CD14-positive monocyte (primary cell): ENCODE data around the gene DSC1. TPM values are rescaled to one million over a fixed set of nuclear protein-coding genes. Genes with fewer than 3 reads are reported as not detected.

ENCODE experiments used
- DNase-seq, 3 donors: peaks; one replicate each; pipeline ENCODE4 v3.0.0-alpha.2; 2011 to 2022
- H2AFZ ChIP-seq: 2 replicates; pipeline ENCODE4 v1.6.0; 2012; ENCODE audit warnings: mild to moderate bottlenecking, low read depth, low read length, inconsistent platforms; ENCODE audit not compliant: insufficient read depth, poor library complexity, severe bottlenecking
- H3K27ac ChIP-seq, 2 donors: 1 replicate in 1 of 2; 2 replicates in 1 of 2; pipeline ENCODE4 v1.5.1; 2012 to 2013; ENCODE audit warnings: low read length in 2 of 2, control low read depth in 1 of 2, inconsistent platforms in 1 of 2, low read depth in 1 of 2, mild to moderate bottlenecking in 1 of 2
- H3K27me3 ChIP-seq, 2 donors: one replicate each; pipeline versions ENCODE4 v1.6.0 to v1.6.1; 2011 to 2013; ENCODE audit warnings: low read length in 2 of 2; ENCODE audit not compliant: control insufficient read depth in 2 of 2, insufficient read depth in 2 of 2
- H3K36me3 ChIP-seq, 2 donors: replicated peaks in 1 of 2; 1 replicate in 1 of 2; 2 replicates in 1 of 2; pipeline versions ENCODE4 v1.5.1 to v1.6.1; 2012 to 2013; ENCODE audit warnings: low read length in 2 of 2, control low read depth in 1 of 2, inconsistent platforms in 1 of 2, mild to moderate bottlenecking in 1 of 2; ENCODE audit not compliant: insufficient read depth in 2 of 2, control insufficient read depth in 1 of 2
- H3K4me1 ChIP-seq, 2 donors: 1 replicate in 1 of 2; 2 replicates in 1 of 2; pipeline versions ENCODE4 v1.5.1 to v1.6.1; 2012 to 2013; ENCODE audit warnings: low read length in 2 of 2, control low read depth in 1 of 2, inconsistent platforms in 1 of 2, mild to moderate bottlenecking in 1 of 2, moderate library complexity in 1 of 2; ENCODE audit not compliant: insufficient read depth in 2 of 2, control insufficient read depth in 1 of 2
- H3K4me2 ChIP-seq: replicated peaks from 2 replicates; pipeline ENCODE3; 2012; ENCODE audit warnings: low read length, moderate library complexity, mild to moderate bottlenecking; ENCODE audit not compliant: poor library complexity, severe bottlenecking; ENCODE audit errors: extremely low read depth
- H3K4me3 ChIP-seq, 3 experiments: fragments of 200-600 bp in 1 of 3; sonication (generic) in 1 of 3; replicated peaks in 1 of 3; 1 replicate in 2 of 3; 2 replicates in 1 of 3; pipeline ENCODE4 v1.5.1; 2011 to 2013; ENCODE audit warnings: low read length in 3 of 3, mild to moderate bottlenecking in 3 of 3, control low read depth in 2 of 3, low read depth in 2 of 3, inconsistent platforms in 1 of 3, moderate library complexity in 1 of 3
- H3K79me2 ChIP-seq: 2 replicates; pipeline ENCODE4 v1.6.0; 2012; ENCODE audit warnings: mild to moderate bottlenecking, control low read depth, inconsistent platforms, low read length, moderate library complexity; ENCODE audit not compliant: insufficient read depth
- H3K9ac ChIP-seq: 2 replicates; pipeline ENCODE4 v1.6.0; 2017; ENCODE audit warnings: low read length, mild to moderate bottlenecking; ENCODE audit not compliant: insufficient read depth, poor library complexity, severe bottlenecking
- H3K9me3 ChIP-seq, 2 donors: replicated peaks in 1 of 2; 1 replicate in 1 of 2; 2 replicates in 1 of 2; pipeline versions ENCODE4 v1.5.1 to v1.6.1; 2012 to 2013; ENCODE audit warnings: low read length in 2 of 2, control low read depth in 1 of 2; ENCODE audit not compliant: control insufficient read depth in 1 of 2, insufficient read depth in 1 of 2
- H4K20me1 ChIP-seq: 2 replicates; pipeline ENCODE4 v1.6.0; 2012; ENCODE audit warnings: mild to moderate bottlenecking, low read length, control low read depth, moderate library complexity; ENCODE audit not compliant: insufficient read depth
- H3K27ac Mint-ChIP-seq, 7 donors: one replicate each; pipeline ENCODE4 v1.8.0; 2020; ENCODE audit warnings: mild to moderate bottlenecking in 7 of 7, mixed read lengths in 7 of 7, moderate library complexity in 6 of 7, inconsistent platforms in 2 of 7
- H3K27me3 Mint-ChIP-seq, 3 donors: one replicate each; pipeline ENCODE4 v1.8.0; 2021 to 2022; ENCODE audit warnings: low read depth in 3 of 3, mild to moderate bottlenecking in 3 of 3, mixed read lengths in 3 of 3, moderate library complexity in 3 of 3, inconsistent platforms in 1 of 3
- H3K36me3 Mint-ChIP-seq, 2 donors: one replicate each; pipeline ENCODE4 v1.8.0; 2020; ENCODE audit warnings: mixed read lengths in 2 of 2, inconsistent platforms in 1 of 2, mild to moderate bottlenecking in 1 of 2
- H3K4me1 Mint-ChIP-seq: one replicate; pipeline ENCODE4 v1.8.0; 2020; ENCODE audit warnings: mild to moderate bottlenecking, mixed read lengths
- H3K4me3 Mint-ChIP-seq, 2 donors: one replicate each; pipeline ENCODE4 v1.8.0; 2020; ENCODE audit warnings: mild to moderate bottlenecking in 2 of 2, mixed read lengths in 2 of 2, moderate library complexity in 1 of 2
- H3K9me3 Mint-ChIP-seq, 7 donors: one replicate each; pipeline ENCODE4 v1.8.0; 2020 to 2022; ENCODE audit warnings: mixed read lengths in 7 of 7, mild to moderate bottlenecking in 6 of 7, moderate library complexity in 6 of 7, inconsistent platforms in 2 of 7
- WGBS: methylation state at CpG from one replicate; pipeline ENCODE4 v1.1.5; 2013; ENCODE audit warnings: missing lambda C conversion rate; ENCODE audit not compliant: insufficient coverage; 5-methylcytosine and 5-hydroxymethylcytosine counted together
- intact Hi-C, 2 donors: fragments of 100-400 bp; cut with micrococcal nuclease; formaldehyde crosslinking; loops; one replicate each; pipeline versions ENCODE4 v1.15.0 to v1.15.1; 2023
- polyA plus RNA-seq, 3 donors: library from polyadenylated mRNA; depleted of rRNA in 1 of 3; unstranded in 2 of 3; stranded (reverse) in 1 of 3; fragments of 300-500 nt in 2 of 3; fragments of >200 nt in 1 of 3; fragmentation: Illumina TruSeq in 2 of 3; gene quantifications; 1 replicate in 2 of 3; 2 replicates in 1 of 3; pipeline ENCODE4 v1.2.3, GENCODE V29; 2012 to 2021
- TF ChIP-seq, protein P1 (sequence below): fragments of 200-600 bp; IDR thresholded peaks from one replicate; pipeline ENCODE4 v1.8.0; 2022; ENCODE audit warnings: antibody characterized with exemption, mild to moderate bottlenecking

The DSC1 gene
- polyA plus RNA-seq, 3 donors = not detected

GRCh38 chr18:31112804-31113203 is 49.9 kb downstream of the DSC1 start:
- Histone ChIP-seq H3K9ac (no peak overlapping the region), H3K27ac (no peak overlapping the region), H3K79me2 (no peaks in the 10 kb centered on the region), H4K20me1 (no peaks in the 10 kb centered on the region), H3K9me3 (no peaks in the 10 kb centered on the region), H3K36me3 (no peaks in the 10 kb centered on the region), H2AFZ (no peak overlapping the region), H3K4me1 (no peaks in the 10 kb centered on the region), H3K4me3 (no peak overlapping the region), H3K4me2 (no peak overlapping the region), H3K27me3 (no peaks in the 10 kb centered on the region)
- Mint-ChIP-seq H3K9me3 (peaks cover 0 to 2% (median 1%) of the 10 kb centered on the region in 7 donors), H3K27ac (no peak overlapping the region), H3K27me3 (peaks cover 0 to 5% (median 1%) of the 10 kb centered on the region in 3 donors), H3K36me3 (no peaks in the 10 kb centered on the region), H3K4me1 (no peaks in the 10 kb centered on the region), H3K4me3 (no peak overlapping the region)
- no peak for DNase-seq
- TF ChIP-seq, protein P1, sequence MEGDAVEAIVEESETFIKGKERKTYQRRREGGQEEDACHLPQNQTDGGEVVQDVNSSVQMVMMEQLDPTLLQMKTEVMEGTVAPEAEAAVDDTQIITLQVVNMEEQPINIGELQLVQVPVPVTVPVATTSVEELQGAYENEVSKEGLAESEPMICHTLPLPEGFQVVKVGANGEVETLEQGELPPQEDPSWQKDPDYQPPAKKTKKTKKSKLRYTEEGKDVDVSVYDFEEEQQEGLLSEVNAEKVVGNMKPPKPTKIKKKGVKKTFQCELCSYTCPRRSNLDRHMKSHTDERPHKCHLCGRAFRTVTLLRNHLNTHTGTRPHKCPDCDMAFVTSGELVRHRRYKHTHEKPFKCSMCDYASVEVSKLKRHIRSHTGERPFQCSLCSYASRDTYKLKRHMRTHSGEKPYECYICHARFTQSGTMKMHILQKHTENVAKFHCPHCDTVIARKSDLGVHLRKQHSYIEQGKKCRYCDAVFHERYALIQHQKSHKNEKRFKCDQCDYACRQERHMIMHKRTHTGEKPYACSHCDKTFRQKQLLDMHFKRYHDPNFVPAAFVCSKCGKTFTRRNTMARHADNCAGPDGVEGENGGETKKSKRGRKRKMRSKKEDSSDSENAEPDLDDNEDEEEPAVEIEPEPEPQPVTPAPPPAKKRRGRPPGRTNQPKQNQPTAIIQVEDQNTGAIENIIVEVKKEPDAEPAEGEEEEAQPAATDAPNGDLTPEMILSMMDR = no peak
- intact Hi-C loops = no loop called here
- 88% methylated on average over 1 of the region's 2 CpGs for WGBS

DNA sequence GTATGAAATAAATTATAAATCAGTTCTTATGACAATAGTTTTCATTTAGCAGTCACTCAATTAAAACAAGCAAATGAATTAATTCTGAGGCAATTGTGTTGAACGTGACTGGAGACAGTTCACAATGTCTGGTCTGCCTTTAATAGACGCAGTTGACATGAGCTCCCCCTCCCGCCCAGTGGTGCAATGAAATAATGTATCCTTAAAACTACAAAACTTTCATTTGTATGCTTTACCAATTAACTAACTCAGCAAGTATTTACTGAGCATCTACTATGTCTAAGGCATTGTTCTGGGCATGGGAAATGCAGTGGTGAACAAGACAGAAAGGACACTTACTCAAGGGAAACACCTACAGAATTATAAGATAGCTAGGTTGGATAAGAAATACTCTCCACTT is 56.9 kb downstream of the DSC1 start:
- no peak for DNase-seq
- H3K79me2 ChIP-seq = no peaks in the 10 kb centered on the region
- H3K27me3 ChIP-seq = peaks cover 22 to 28% of the 10 kb centered on the region in 2 donors
- no peak overlapping the region for H3K9ac ChIP-seq
- Mint-ChIP-seq H3K27me3 (peaks cover 22 to 37% (median 35%) of the 10 kb centered on the region in 3 donors), H3K4me1 (peaks cover 14% of the 10 kb centered on the region), H3K27ac (no peak overlapping the region), H3K9me3 (peaks cover 0 to 4% (median 0%) of the 10 kb centered on the region in 7 donors), H3K36me3 (no peaks in the 10 kb centered on the region), H3K4me3 (no peak overlapping the region)
- H3K4me1 ChIP-seq = peaks cover 9% of the 10 kb centered on the region in 2 donors
- TF ChIP-seq, protein P1 = no peak
- H2AFZ ChIP-seq = no peak overlapping the region
- no peak overlapping the region for H3K4me2 ChIP-seq
- H3K9me3 ChIP-seq = no peaks in the 10 kb centered on the region
- no peak overlapping the region for H3K27ac ChIP-seq
- H4K20me1 ChIP-seq = no peaks in the 10 kb centered on the region
- H3K4me3 ChIP-seq = no peak overlapping the region
- no peaks in the 10 kb centered on the region for H3K36me3 ChIP-seq
- no CpG with 5 or more reads among the region's 3 CpGs for WGBS
- intact Hi-C loops = loop anchor here in 1 of 2 donors (10.0 kb wide), 1 partner anchor 109 kb away; no protein-coding TSS in a partner anchor
